Keratinocyte (primary cell): ENCODE results near the gene TNNC1. TPM values are rescaled to one million over a fixed set of nuclear protein-coding genes. Genes with fewer than 3 reads are reported as not detected.

Source experiments
- DNase-seq: peaks from one replicate; pipeline ENCODE4 v3.0.0-alpha.2; 2011; ENCODE audit warnings: low read depth, missing footprints, low spot score
- FAIRE-seq: peaks from 2 replicates; lab custom pipeline; 2011; peaks lifted over from hg19 to GRCh38; lab: Jason Lieb, UNC
- H2AFZ ChIP-seq: 2 replicates; pipeline ENCODE4 v1.6.0; 2012; ENCODE audit warnings: low read length, control low read depth, inconsistent platforms; ENCODE audit not compliant: control insufficient read depth
- H3K27ac ChIP-seq: 2 replicates; pipeline ENCODE4 v1.5.1; 2011; ENCODE audit warnings: low read length; ENCODE audit not compliant: control insufficient read depth, insufficient read depth
- H3K27me3 ChIP-seq: 3 replicates; pipeline ENCODE4 v1.6.0; 2011; ENCODE audit warnings: low read length; ENCODE audit not compliant: control insufficient read depth, insufficient read depth; ENCODE audit errors: extremely low read depth
- H3K36me3 ChIP-seq, 2 experiments: 2 replicates in 1 of 2; 3 replicates in 1 of 2; pipeline ENCODE4 v1.5.1; 2011; ENCODE audit warnings: low read length in 2 of 2, mild to moderate bottlenecking in 1 of 2; ENCODE audit not compliant: control insufficient read depth in 2 of 2, insufficient read depth in 2 of 2; ENCODE audit errors: extremely low read depth in 1 of 2
- H3K4me1 ChIP-seq: 3 replicates; pipeline ENCODE4 v1.5.1; 2011; ENCODE audit warnings: low read length; ENCODE audit not compliant: control insufficient read depth, insufficient read depth; ENCODE audit errors: extremely low read depth
- H3K4me2 ChIP-seq: 3 replicates; pipeline ENCODE4 v1.6.0; 2011; ENCODE audit warnings: low read depth, low read length; ENCODE audit not compliant: control insufficient read depth, insufficient read depth; ENCODE audit errors: extremely low read depth
- H3K4me3 ChIP-seq, 3 experiments: fragments of 200-600 bp in 1 of 3; sonication (generic) in 1 of 3; 2 replicates in 2 of 3; 3 replicates in 1 of 3; pipeline ENCODE4 v1.5.1; 2011 to 2016; ENCODE audit warnings: low read length in 3 of 3, mild to moderate bottlenecking in 3 of 3, control low read depth in 2 of 3, inconsistent platforms in 1 of 3, low read depth in 1 of 3, mixed read lengths in 1 of 3, mixed run types in 1 of 3, moderate library complexity in 1 of 3; ENCODE audit not compliant: control insufficient read depth in 2 of 3, insufficient read depth in 2 of 3; ENCODE audit errors: extremely low read depth in 1 of 3
- H3K79me2 ChIP-seq: 2 replicates; pipeline ENCODE4 v1.6.0; 2012; ENCODE audit warnings: low read length; ENCODE audit not compliant: control insufficient read depth, insufficient read depth
- H3K9ac ChIP-seq: 3 replicates; pipeline ENCODE4 v1.6.0; 2011; ENCODE audit warnings: low read length; ENCODE audit not compliant: control insufficient read depth, insufficient read depth; ENCODE audit errors: extremely low read depth
- H3K9me1 ChIP-seq: 3 replicates; pipeline ENCODE4 v1.6.0; 2011; ENCODE audit warnings: low read length; ENCODE audit not compliant: control insufficient read depth, insufficient read depth; ENCODE audit errors: extremely low read depth
- H3K9me3 ChIP-seq: 2 replicates; pipeline ENCODE4 v1.5.1; 2012; ENCODE audit warnings: low read depth, low read length; ENCODE audit not compliant: control insufficient read depth
- H4K20me1 ChIP-seq: 3 replicates; pipeline ENCODE4 v1.6.0; 2011; ENCODE audit warnings: low read length; ENCODE audit not compliant: control insufficient read depth, insufficient read depth; ENCODE audit errors: extremely low read depth
- CTCF ChIP-seq, 3 experiments: IDR thresholded peaks in 1 of 3; conservative IDR thresholded peaks in 1 of 3; optimal IDR thresholded peaks in 1 of 3; 2 replicates in 2 of 3; 3 replicates in 1 of 3; pipeline versions ENCODE3 to v1.5.1; 2011; ENCODE audit warnings: low read length in 3 of 3, mild to moderate bottlenecking in 3 of 3, moderate library complexity in 2 of 3, control low read depth in 1 of 3, inconsistent platforms in 1 of 3; ENCODE audit not compliant: insufficient read depth in 2 of 3; ENCODE audit errors: extremely low read depth in 1 of 3
- EZH2 ChIP-seq: IDR thresholded peaks from one replicate; pipeline ENCODE4 v1.6.1; 2012; ENCODE audit warnings: inconsistent platforms, mild to moderate bottlenecking, low read length, moderate library complexity
- dilution Hi-C: fragments of 300-500 bp; cut with MboI; formaldehyde crosslinking; loops from one replicate; pipeline ENCODE4 v1.7.0; 2020; ENCODE audit warnings: low sequenced_read_pairs; ENCODE audit not compliant: extremely low pct_ligation_motif_present
- polyA plus RNA-seq, 5 experiments: library from polyadenylated mRNA; depleted of rRNA in 3 of 5; stranded (reverse) in 3 of 5; stranded (forward) in 1 of 5; unstranded in 1 of 5; fragments of >200 nt; gene quantifications; 1 replicate in 1 of 5; 2 replicates in 3 of 5; 3 replicates in 1 of 5; pipeline versions ENCODE4 v1.2.1 to v1.2.3, GENCODE V29; 2011 to 2012; ENCODE audit warnings: missing spikeins in 2 of 5, low read depth in 1 of 5, low replicate concordance in 1 of 5

Gene TNNC1
- polyA plus RNA-seq, 1 donor (not counting 4 experiments of a cell fraction or from before 2014, with no cell fraction given) = 0.33 TPM

GRCh38 chr3:52431459-52432223 lies 22.2 kb downstream of the TNNC1 start:
- no peaks in the 10 kb centered on the region for H3K27me3 ChIP-seq
- no peak for FAIRE-seq
- H3K9me3 ChIP-seq = no peaks in the 10 kb centered on the region
- dilution Hi-C loops = no loop called here
- DNase-seq = no peak
- H3K4me2 ChIP-seq = no peak overlapping the region
- no peak overlapping the region for H3K9ac ChIP-seq
- H3K36me3 ChIP-seq = no peaks in the 10 kb centered on the region
- H4K20me1 ChIP-seq = no peaks in the 10 kb centered on the region
- peaks cover 13% of the 10 kb centered on the region for H3K4me1 ChIP-seq
- no peak overlapping the region for H3K4me3 ChIP-seq
- H2AFZ ChIP-seq = no peak overlapping the region
- TF ChIP-seq EZH2 = no peak
- TF ChIP-seq CTCF (optimal IDR thresholded peaks at IDR 0.05 in 1 of 3, IDR thresholded peaks at IDR 0.05 in 1 of 3, conservative IDR thresholded peaks at IDR 0.05 in 1 of 3; ENCODE audit: extremely low read depth in 1 of 3, insufficient read depth in 2 of 3, low read length in 3 of 3) = no peak
- H3K79me2 ChIP-seq = no peaks in the 10 kb centered on the region
- H3K9me1 ChIP-seq = no peaks in the 10 kb centered on the region
- H3K27ac ChIP-seq = no peak overlapping the region

DNA sequence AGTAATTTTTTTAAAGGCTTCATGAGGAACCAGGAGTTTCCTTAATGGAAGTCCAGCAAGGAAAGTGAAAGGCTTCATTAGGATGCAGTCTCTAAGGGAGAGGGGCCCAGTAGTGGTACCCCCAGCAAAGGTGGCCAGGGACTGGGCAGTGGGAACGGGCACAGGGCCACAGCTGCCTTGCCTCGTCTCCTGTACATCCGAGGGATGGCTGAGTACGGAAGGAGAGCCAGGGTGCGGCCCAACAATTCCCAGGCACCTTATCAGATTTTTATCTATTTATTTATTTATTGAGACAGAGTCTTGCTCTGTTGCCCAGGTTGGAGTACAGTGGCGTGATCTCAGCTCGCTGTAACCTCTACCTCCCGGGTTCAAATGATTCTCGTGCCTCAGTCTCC lies 23.4 kb downstream of the TNNC1 start:
- FAIRE-seq (no peak), DNase-seq (no peak)
- peaks cover 13% of the 10 kb centered on the region for H3K4me1 ChIP-seq
- no peaks in the 10 kb centered on the region for H4K20me1 ChIP-seq
- no peaks in the 10 kb centered on the region for H3K9me3 ChIP-seq
- H3K4me3 ChIP-seq = no peak overlapping the region
- H3K27ac ChIP-seq = no peak overlapping the region
- H3K36me3 ChIP-seq = no peaks in the 10 kb centered on the region
- H2AFZ ChIP-seq = no peak overlapping the region
- TF ChIP-seq EZH2 = no peak
- no peak for TF ChIP-seq CTCF (optimal IDR thresholded peaks at IDR 0.05 in 1 of 3, IDR thresholded peaks at IDR 0.05 in 1 of 3, conservative IDR thresholded peaks at IDR 0.05 in 1 of 3; ENCODE audit: extremely low read depth in 1 of 3, insufficient read depth in 2 of 3, low read length in 3 of 3)
- H3K79me2 ChIP-seq = no peaks in the 10 kb centered on the region
- H3K27me3 ChIP-seq = no peaks in the 10 kb centered on the region
- no peak overlapping the region for H3K4me2 ChIP-seq
- H3K9me1 ChIP-seq = no peaks in the 10 kb centered on the region
- H3K9ac ChIP-seq = no peak overlapping the region
- dilution Hi-C loops = no loop called here
